Parathyroid adenoma (tissue), 2 donors: Measurements from ENCODE around the gene SEMA5B.

Source experiments
- H2AFZ ChIP-seq: fragments of 300-600 bp; sonication (generic); one replicate; pipeline ENCODE4 v1.7.0; 2017; ENCODE audit warnings: antibody characterized with exemption, mild to moderate bottlenecking
- H3K27ac ChIP-seq: fragments of 300-600 bp; sonication (generic); one replicate; pipeline ENCODE4 v1.7.0; 2017
- H3K27me3 ChIP-seq: fragments of 300-600 bp; sonication (generic); one replicate; pipeline ENCODE4 v1.7.0; 2017; ENCODE audit warnings: low read length; ENCODE audit not compliant: control insufficient read depth, insufficient read depth
- H3K36me3 ChIP-seq: fragments of 300-600 bp; sonication (generic); one replicate; pipeline ENCODE4 v1.7.0; 2017; ENCODE audit warnings: low read length; ENCODE audit not compliant: control insufficient read depth, insufficient read depth
- H3K4me1 ChIP-seq: fragments of 300-600 bp; sonication (generic); one replicate; pipeline ENCODE4 v1.7.0; 2017; ENCODE audit warnings: control low read depth
- H3K4me2 ChIP-seq: fragments of 300-600 bp; sonication (generic); one replicate; pipeline ENCODE4 v1.7.0; 2017; ENCODE audit warnings: low read length
- H3K4me3 ChIP-seq: fragments of 300-600 bp; sonication (generic); one replicate; pipeline ENCODE4 v1.7.0; 2017; ENCODE audit warnings: low read depth, low read length
- H3K79me2 ChIP-seq: fragments of 300-600 bp; sonication (generic); one replicate; pipeline ENCODE4 v1.7.0; 2017; ENCODE audit warnings: control low read depth
- H3K9ac ChIP-seq: fragments of 300-600 bp; sonication (generic); one replicate; pipeline ENCODE4 v1.7.0; 2017; ENCODE audit warnings: mild to moderate bottlenecking
- H3K9me3 ChIP-seq: fragments of 300-600 bp; sonication (generic); one replicate; pipeline ENCODE4 v1.7.0; 2017; ENCODE audit warnings: low read length; ENCODE audit not compliant: control insufficient read depth
- TF ChIP-seq, protein P1 (sequence below): fragments of 300-600 bp; sonication (generic); IDR thresholded peaks from one replicate; pipeline ENCODE4 v1.7.0; 2017; ENCODE audit warnings: antibody characterized with exemption, mild to moderate bottlenecking
- donor health status: primary hyperparathyroidism.

SEMA5B gene

DNA sequence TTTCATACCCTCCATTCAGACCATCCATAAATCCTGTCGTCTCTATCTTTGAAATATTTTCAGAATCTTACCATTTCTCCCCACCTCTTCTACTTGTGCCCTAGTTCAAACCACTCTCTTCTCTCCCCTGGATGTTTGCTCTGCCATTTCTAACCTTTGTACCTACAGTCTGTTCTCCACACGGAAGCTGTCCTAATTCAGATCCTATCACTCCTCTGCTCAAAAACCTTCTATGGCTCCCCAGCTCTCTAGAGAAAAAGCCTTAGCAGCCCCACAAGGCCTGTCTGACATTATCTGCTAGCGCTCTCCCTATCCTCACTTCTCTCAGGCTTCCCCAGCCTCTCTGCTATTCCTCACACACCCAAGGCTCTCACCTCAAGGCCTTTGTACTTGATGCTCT, 4.5 kb upstream of the SEMA5B start:
- no peak overlapping the region for H3K4me2 ChIP-seq
- no peaks in the 10 kb centered on the region for H3K36me3 ChIP-seq
- TF ChIP-seq, protein P1, sequence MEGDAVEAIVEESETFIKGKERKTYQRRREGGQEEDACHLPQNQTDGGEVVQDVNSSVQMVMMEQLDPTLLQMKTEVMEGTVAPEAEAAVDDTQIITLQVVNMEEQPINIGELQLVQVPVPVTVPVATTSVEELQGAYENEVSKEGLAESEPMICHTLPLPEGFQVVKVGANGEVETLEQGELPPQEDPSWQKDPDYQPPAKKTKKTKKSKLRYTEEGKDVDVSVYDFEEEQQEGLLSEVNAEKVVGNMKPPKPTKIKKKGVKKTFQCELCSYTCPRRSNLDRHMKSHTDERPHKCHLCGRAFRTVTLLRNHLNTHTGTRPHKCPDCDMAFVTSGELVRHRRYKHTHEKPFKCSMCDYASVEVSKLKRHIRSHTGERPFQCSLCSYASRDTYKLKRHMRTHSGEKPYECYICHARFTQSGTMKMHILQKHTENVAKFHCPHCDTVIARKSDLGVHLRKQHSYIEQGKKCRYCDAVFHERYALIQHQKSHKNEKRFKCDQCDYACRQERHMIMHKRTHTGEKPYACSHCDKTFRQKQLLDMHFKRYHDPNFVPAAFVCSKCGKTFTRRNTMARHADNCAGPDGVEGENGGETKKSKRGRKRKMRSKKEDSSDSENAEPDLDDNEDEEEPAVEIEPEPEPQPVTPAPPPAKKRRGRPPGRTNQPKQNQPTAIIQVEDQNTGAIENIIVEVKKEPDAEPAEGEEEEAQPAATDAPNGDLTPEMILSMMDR = no peak
- H3K9me3 ChIP-seq = no peaks in the 10 kb centered on the region
- H3K27ac ChIP-seq = no peak overlapping the region
- H3K79me2 ChIP-seq = no peaks in the 10 kb centered on the region
- H3K27me3 ChIP-seq = no peaks in the 10 kb centered on the region
- H3K4me3 ChIP-seq = no peak overlapping the region
- no peak overlapping the region for H2AFZ ChIP-seq
- no peaks in the 10 kb centered on the region for H3K4me1 ChIP-seq
- no peak overlapping the region for H3K9ac ChIP-seq

DNA sequence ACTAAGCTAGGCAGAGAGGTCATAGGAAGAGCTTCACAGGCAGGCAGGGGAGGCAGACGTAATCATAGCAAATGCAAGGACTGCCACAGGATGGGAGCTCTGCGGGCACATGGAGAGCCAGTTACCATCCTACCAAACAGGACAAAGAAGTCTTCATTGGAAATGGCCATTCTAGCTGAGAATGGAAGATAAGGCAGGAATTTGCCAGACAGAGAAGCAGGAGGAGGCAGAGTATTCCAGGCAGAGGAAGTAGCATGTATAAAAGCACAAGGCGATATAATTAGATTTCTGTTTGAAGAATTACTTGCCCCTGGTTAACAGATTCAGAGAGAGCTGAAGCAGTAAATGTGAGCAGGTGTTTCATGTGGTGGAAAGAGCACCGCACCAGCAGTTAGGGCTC, 3.5 kb upstream of the SEMA5B start:
- Histone ChIP-seq H3K36me3 (no peaks in the 10 kb centered on the region), H3K27me3 (no peaks in the 10 kb centered on the region), H3K27ac (no peak overlapping the region), H3K4me2 (no peak overlapping the region), H3K4me1 (no peaks in the 10 kb centered on the region), H3K9me3 (no peaks in the 10 kb centered on the region), H3K4me3 (no peak overlapping the region), H3K9ac (no peak overlapping the region), H2AFZ (no peak overlapping the region), H3K79me2 (no peaks in the 10 kb centered on the region)
- TF ChIP-seq, protein P1 = no peak

DNA sequence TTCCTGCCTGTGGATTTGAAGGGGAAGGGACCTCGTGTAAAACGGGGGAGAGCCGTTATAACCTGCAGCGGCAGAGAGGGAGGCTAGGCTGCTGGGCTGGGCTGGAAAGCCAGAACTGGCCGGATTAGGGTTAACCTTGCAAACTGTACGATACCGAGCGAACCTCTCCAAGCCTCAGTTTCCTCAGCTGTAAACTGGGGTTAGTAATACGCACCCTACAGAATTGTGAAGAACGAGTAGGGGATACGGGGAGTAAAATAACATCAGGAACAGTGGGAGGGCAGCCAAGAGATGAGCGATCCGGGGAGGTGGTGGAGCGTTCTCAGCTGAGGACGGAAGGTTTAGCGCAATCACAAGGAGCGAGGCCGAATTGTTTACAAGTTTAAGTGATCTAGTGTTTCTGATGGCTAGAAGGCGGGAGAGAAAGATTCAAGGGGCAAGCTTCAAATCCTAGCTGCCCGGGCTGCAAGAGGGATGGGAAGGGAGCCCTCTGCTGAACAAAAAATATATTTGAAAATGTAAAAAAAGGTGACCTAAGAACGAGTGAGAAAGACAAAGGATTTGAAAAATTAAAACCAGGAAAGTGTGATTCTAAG, 768 bp upstream of the SEMA5B start:
- no peak overlapping the region for H3K27ac ChIP-seq
- H3K36me3 ChIP-seq = no peaks in the 10 kb centered on the region
- H3K9me3 ChIP-seq = no peaks in the 10 kb centered on the region
- no peaks in the 10 kb centered on the region for H3K27me3 ChIP-seq
- no peak overlapping the region for H3K9ac ChIP-seq
- H3K4me3 ChIP-seq = peak overlapping the region; percentile 60
- H3K79me2 ChIP-seq = no peaks in the 10 kb centered on the region
- H3K4me2 ChIP-seq = peak overlapping the region; percentile 87
- no peaks in the 10 kb centered on the region for H3K4me1 ChIP-seq
- TF ChIP-seq, protein P1 = peak; percentile 47
- peak overlapping the region; percentile 50 for H2AFZ ChIP-seq

DNA sequence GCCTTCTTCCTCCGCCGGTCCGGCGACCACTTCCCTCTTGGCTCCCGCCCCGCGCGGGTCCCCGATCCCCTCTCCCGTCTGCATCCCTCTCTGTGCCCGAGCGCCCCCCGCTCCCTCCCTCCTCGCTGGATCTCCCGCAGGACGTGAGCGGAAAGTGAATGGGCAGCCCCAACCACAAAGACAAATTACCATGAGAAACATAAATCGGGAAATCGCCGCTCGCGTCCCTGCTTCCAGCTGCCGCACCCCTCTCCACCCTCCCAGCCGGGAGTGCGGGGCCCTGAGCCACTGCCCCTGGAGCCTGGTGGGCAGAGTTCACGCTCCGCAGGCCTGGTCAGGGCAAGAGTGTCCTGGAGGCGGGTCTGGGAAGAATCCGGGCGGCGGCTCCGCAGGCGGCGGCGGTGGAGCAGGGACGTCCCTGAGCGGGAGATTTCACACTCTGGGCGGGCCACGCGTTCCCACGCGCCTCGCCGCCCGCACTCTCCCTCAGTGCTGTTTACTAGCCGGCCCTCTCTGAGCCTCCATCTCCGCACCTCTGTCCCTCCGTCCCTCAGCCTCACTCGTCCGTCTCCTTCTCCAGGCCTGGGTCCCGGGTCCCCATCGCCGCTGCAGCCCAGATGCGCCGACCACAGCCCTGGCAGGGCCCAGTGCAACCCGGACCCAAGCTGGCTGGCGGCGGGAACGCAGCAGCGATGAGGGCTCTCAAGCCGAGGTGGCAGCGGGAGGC, 835 bp downstream of the SEMA5B start:
- Histone ChIP-seq H3K4me1 (peaks cover 2% of the 10 kb centered on the region), H2AFZ (peak overlapping the region; percentile 50), H3K36me3 (no peaks in the 10 kb centered on the region), H3K4me3 (peak overlapping the region; percentile 60), H3K9ac (no peak overlapping the region), H3K9me3 (no peaks in the 10 kb centered on the region), H3K79me2 (no peaks in the 10 kb centered on the region), H3K4me2 (peak overlapping the region; percentile 87), H3K27me3 (no peaks in the 10 kb centered on the region), H3K27ac (no peak overlapping the region)
- TF ChIP-seq, protein P1 = no peak
